ENCODE data around the gene CHMP4A.

DNA sequence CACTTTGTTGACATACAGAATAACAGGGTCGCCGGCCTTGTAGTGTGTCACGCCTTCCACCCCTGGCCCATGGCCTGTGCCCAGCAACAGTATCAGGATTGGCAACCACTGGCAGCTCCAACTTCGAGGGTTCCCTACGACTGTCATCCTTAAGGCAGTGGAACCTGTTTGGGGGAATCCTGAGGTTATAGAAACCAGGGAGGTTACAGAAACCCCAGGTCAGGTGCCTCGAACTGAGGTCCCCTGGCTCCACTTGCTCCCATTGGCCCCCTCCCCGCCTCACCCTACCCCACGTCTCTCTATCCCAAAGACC is 18.5 kb downstream of the CHMP4A start:
- TF ChIP-seq POLR2AphosphoS5 (IDR thresholded peaks at IDR 0.05; ENCODE audit: low read depth, low read length) (no peak), ZNF274 (IDR thresholded peaks at IDR 0.05; ENCODE audit: low read depth, low read length) (no peak), CEBPB (IDR thresholded peaks at IDR 0.05; ENCODE audit: low read depth) (no peak), CTCF (IDR thresholded peaks at IDR 0.05 in 2 of 3, conservative IDR thresholded peaks at IDR 0.05 in 1 of 3; ENCODE audit: borderline replicate concordance in 1 of 3, insufficient read depth in 1 of 3, low read depth in 2 of 3, low read length in 2 of 3) (no peak), EZH2 (IDR thresholded peaks at IDR 0.05) (no peak)

All from HCT116 (cell line).